Measurements from ENCODE around the gene FAM83F.
"Not testable (repeated sequence)": the region's sequence is repeated elsewhere in the genome, so short reads cannot be mapped to it uniquely, and the experiment has no call there.

Gene FAM83F

DNA sequence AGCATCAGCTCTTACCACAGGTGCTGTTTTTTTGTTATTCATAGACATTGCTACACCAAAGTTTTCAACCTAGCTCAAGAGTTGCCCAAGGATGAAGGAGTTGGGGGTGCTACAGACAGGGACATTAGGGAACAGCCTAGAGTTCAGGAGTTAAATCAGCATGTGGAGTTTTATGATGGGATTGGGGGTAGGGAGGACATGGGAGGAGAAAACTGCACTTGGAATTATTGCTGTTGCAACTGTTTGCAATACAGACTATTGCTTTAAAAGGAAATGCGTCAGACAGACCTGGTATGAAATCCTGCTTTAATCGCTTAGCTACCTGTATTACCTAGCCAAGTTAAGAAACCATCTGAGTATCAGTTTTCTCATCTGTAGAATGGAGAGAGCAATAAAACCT lies 28.3 kb upstream of the FAM83F start:
- no peak for DNase-seq (ENCODE audit: low spot score)

DNA sequence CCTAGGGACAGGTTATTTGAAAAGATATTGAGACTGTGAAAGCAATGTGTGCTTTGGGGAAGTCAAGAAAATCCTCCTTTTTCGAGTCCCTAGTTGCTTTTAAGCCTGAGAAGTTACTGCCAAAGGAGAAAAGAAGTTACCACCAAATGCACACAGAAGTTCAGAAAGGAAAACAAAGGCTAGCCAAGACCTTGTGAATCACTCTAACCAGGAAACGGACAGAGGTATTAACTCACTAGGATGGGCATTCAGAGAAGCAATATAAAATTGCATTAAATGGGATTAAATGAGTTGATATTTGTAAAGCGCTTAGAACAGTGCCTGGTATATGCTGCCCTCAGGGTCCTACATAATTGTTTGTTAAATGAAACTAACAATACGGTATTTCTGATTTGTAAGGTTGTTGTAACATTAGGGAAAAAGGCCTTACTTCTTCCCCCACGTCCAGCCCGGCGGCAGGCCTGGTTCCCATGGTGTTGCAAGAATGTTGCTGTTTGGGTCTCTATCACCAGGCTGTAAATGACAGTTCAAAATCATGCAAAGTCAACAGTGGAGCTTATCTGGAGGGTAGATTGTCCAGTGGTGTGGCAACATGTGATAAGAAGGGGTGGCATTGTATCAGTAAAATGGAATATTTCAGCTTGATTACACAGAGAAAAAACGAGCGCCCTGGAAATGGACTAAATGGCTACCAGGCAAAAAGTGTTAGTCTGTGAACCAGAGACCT lies 27.5 kb upstream of the FAM83F start:
- DNase-seq (ENCODE audit: low spot score) = no peak

- DNase-seq (ENCODE audit: low spot score) = no peak
Measured at GRCh38 chr22:39967996-39968972, 26.5 kb upstream of the FAM83F start.

DNA sequence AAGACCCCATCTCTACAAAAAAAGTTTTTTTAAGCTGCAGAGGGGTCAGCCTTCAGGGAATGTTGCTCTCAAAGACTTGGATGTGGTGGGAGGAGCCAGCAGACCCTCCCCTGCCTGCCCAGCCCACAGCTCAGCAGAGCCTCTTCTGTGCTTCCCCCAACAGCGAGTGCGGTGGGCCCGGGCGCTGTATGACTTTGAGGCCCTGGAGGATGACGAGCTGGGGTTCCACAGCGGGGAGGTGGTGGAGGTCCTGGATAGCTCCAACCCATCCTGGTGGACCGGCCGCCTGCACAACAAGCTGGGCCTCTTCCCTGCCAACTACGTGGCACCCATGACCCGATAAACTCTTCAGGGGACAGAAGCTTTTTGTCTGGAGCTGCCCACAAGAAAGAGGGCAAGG lies 24.0 kb upstream of the FAM83F start:
- no peak for DNase-seq (ENCODE audit: low spot score)

- no peak for DNase-seq (ENCODE audit: low spot score)
Measured at GRCh38 chr22:39972641-39973040, 22.1 kb upstream of the FAM83F start.

DNA sequence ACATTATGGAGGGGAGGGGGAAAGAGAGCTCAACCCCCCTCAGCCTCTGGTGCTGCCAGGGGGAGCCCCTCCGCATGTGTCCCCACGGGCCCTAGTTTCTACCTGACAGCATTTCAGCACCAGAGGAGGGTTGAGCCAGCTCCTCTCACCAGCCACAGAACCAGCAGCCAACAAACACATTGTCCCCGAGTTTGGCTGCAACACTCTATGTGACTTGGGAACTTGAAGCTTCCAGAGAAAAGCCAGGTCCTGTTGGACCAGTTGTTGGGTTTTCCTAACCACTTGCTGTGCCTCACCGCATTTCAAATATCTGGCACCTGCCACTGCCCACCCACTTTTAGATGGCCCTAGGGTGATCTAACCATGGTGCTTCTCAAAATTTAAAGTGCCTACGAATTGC lies 21.1 kb upstream of the FAM83F start:
- DNase-seq (ENCODE audit: low spot score) = no peak

DNA sequence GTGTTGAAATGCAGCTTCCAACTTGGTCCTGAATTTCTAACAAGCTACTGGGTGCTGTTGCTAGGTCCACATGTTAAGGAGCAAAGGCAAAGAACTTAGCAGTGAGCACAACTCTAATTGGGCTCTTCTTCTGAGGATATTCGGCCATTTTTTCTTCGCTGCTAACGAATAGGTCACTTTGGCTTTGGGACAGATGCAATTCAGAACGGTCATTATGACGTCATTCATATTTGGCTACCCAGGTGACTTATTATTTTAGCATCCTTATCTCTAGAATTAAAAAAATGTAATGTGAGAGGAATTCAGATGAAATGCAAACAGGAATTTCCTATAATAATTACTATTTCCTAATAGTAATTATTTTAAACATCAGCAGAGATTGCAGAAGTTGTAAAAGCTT lies 20.7 kb upstream of the FAM83F start:
- DNase-seq (ENCODE audit: low spot score) = no peak

DNA sequence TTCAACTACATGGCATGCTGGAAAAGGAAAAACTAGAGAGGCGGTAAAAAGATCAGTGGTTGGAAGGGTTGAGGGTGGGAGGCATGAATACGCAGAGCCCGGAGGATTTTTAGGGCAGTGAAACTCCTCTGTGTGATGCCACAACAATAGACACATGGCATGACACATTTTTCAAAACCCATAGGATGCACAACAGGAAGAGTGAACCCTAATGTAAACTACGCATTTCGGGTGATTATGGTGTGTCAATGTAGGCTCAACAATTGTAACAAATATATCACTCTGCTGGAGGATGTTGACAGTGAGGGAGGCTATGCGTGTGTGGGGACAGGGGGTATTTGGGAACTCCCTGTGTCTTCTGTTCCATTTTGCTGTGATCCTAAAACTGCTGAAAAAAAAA lies 15.7 kb upstream of the FAM83F start:
- no peak for DNase-seq (ENCODE audit: low spot score)

DNA sequence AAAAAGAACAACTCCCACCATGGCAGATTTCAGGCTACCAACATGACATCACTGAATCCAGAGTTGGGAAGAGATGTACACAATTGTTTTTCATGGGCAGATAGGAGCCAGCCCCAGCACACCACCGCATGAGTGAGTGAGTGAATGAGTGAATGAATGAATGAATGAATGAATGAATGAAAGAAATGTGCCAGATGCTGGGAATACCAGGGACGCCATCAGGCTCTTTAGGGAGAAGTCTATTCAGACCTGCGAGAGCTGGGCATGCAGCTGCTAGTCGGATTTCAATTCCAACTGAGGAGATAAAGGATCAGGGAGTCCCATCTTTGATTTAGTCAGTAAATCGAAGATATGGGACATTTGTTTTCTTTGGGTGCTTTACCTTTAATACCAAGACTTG lies 15.3 kb upstream of the FAM83F start:
- DNase-seq (ENCODE audit: low spot score) = no peak

DNA sequence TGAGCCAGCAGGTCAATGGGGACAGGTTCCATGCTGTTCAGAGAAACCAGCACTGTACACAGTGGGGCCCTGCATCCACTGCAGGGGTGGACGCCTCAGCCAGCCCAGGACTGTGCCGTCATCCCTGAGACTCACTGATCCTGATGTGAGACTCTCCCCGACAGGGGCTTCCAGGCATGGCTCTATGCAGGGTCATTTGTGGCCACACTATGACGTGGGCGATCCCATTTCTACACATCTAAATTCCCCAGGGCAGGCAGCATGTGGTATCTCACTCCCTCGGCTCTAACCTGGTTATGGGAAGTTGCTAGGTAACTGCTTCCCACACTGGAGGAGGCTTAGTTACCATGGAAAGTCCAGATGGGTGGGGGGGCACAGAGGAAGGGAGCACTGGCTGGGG lies 14.2 kb upstream of the FAM83F start:
- no peak for DNase-seq (ENCODE audit: low spot score)

GRCh38 chr22:39983346-39983745 lies 11.4 kb upstream of the FAM83F start:
- no peak for DNase-seq (ENCODE audit: low spot score)

- no peak for DNase-seq (ENCODE audit: low spot score)
Measured at GRCh38 chr22:39984006-39984405, 10.7 kb upstream of the FAM83F start.

- no peak for DNase-seq (ENCODE audit: low spot score)
Measured at GRCh38 chr22:39984746-39985145, 10.0 kb upstream of the FAM83F start.

GRCh38 chr22:39985383-39986035 lies 9.2 kb upstream of the FAM83F start:
- no peak for DNase-seq (ENCODE audit: low spot score)

DNA sequence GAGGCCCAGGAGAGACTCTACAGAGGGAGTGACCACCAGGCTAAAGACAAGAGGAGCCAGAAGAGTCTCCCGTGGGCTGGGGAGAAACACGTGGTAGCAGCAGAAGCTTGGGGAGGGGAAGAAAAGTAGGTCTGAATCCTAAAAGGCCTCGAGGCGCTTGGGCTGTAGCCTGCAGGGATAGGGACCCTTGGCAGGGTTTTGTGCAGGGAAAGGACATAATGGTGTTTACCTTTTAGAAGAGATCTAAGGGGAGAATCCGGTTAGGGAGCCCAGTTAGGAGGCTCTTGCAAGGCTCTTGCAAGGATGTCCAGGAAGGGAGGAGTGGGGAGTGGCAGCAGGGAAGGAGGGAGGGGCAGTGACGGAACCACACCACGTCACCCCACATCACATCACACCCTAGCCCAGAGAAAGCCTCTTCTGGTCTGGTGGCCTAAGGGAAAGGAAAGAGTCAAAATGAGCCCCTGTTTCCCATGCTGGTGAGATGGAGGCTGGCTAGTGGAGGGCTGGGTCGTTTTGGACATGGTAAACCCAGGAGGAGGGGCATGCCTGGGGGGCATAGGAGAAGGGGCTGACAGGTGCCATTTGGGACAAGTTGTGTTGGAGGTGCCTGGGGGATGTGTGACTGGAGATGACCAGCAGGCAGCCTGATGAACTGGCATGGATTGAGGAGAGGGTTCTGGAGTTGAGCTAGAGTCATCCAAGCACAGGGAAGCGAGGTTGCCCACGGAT lies 6.2 kb upstream of the FAM83F start:
- DNase-seq (ENCODE audit: low spot score) = no peak

DNA sequence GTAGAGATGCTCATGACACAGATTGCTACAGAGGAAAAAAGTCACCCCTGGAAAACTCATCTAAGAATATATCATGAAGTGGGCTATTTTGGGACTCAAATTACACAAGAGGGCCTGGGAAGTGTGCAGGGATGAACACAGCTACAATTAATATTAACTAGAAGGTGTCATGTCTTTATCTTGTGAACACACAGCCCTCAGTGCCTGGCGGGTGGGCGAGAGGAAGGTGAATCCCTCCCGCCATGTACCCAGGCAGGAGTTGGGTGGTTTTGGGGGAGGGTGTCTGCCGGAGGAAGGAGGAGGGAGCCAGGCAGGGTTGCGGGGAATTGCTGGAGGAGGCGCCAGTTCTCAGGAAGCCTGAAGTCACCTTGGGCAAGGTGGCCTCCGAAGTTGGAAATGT lies 5.1 kb upstream of the FAM83F start:
- DNase-seq (ENCODE audit: low spot score) = no peak

GRCh38 chr22:39990686-39991085 lies 4.1 kb upstream of the FAM83F start:
- DNase-seq (ENCODE audit: low spot score) = no peak

DNA sequence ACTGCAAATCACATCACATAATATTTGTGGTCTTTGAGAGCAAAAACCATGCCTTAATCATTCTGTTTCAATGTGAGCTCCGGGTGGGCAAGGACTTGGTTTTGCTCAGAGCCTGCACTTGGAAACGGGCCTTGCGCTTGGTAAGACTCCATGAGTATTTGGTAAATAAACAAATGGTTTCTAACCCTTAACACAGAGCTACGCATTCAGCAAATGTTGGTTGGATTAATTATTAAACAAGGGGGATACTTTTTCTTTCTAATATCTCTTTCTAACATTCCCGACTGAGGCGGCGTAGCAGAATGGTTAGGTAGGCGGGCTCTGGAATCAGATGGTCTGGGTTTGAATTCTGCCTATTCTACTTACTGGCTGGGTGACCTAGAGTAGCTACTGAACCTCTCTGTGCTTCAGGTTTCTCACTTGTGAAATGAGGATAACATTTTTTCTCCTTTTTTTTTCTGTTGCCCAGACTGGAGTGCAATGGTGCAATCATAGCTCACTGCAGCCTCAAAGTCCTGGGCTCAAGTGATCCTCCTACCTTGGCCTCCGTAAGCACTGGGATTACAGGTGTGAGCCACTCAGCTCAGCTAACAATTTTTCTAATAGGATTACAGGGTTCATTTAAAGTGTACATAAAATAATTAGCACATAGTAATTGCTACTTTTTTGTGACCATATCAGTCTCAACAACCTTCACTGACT lies 3.4 kb upstream of the FAM83F start:
- DNase-seq (ENCODE audit: low spot score) = no peak

- no peak for DNase-seq (ENCODE audit: low spot score)
Measured at GRCh38 chr22:39992088-39992826, 2.5 kb upstream of the FAM83F start.

- not testable (repeated sequence) for DNase-seq (ENCODE audit: low spot score)
Measured at GRCh38 chr22:39992894-39993293, 1.9 kb upstream of the FAM83F start.

All from cerebellar cortex (tissue), 1 donor.